OCI-LY3 (cell line): ENCODE data around the gene VPS35L.

Source experiments
- CTCF ChIP-seq: fragments of 200-600, 300-600 bp; sonication (generic); IDR thresholded peaks from 2 replicates; pipeline ENCODE4 v1.5.1; 2014; ENCODE audit warnings: antibody characterized with exemption, low read length, low read depth
- EZH2phosphoT487 ChIP-seq: fragments of 200-600 bp; shearing (Covaris generic); IDR thresholded peaks from 2 replicates; pipeline ENCODE4 v1.6.1; 2018; ENCODE audit warnings: antibody characterized with exemption, mixed run types, low read depth

- TF ChIP-seq CTCF, result no peak
- TF ChIP-seq EZH2phosphoT487, result no peak
Measured at GRCh38 chr16:19598805-19599510, 43.5 kb downstream of the VPS35L start.
